Ishikawa (cell line): ENCODE measurements around the gene IMMP1L.

Experiments used
- USF1 ChIP-seq: IDR thresholded peaks from 2 replicates; pipeline ENCODE4 v1.6.1; 2012
- TF ChIP-seq, protein P1 (sequence below): IDR thresholded peaks from 2 replicates; pipeline ENCODE4 v1.6.1; 2012
- TF ChIP-seq, protein P2 (sequence below): IDR thresholded peaks from 2 replicates; pipeline ENCODE4 v1.6.1; 2012; ENCODE audit warnings: low read depth, mild to moderate bottlenecking

DNA sequence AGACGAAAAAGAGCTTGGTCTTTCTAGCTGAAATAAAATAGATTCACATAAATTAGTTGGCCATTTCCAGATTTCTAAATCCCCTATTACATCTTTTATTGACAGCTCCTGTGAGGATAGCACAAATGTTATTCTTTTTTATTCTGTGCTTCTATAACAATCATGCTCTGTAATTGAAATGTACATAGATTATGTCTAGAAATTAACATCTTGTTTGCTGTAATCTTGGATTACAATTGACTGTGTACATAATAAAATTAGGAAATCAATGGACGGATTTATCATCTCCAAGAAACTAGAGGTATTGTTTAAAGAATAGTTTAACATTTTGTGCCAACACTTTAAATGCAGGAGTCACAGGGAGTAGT is 31.2 kb downstream of the IMMP1L start:
- TF ChIP-seq, protein P1, sequence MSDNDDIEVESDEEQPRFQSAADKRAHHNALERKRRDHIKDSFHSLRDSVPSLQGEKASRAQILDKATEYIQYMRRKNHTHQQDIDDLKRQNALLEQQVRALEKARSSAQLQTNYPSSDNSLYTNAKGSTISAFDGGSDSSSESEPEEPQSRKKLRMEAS = no peak
- TF ChIP-seq USF1 = no peak
- TF ChIP-seq, protein P2, sequence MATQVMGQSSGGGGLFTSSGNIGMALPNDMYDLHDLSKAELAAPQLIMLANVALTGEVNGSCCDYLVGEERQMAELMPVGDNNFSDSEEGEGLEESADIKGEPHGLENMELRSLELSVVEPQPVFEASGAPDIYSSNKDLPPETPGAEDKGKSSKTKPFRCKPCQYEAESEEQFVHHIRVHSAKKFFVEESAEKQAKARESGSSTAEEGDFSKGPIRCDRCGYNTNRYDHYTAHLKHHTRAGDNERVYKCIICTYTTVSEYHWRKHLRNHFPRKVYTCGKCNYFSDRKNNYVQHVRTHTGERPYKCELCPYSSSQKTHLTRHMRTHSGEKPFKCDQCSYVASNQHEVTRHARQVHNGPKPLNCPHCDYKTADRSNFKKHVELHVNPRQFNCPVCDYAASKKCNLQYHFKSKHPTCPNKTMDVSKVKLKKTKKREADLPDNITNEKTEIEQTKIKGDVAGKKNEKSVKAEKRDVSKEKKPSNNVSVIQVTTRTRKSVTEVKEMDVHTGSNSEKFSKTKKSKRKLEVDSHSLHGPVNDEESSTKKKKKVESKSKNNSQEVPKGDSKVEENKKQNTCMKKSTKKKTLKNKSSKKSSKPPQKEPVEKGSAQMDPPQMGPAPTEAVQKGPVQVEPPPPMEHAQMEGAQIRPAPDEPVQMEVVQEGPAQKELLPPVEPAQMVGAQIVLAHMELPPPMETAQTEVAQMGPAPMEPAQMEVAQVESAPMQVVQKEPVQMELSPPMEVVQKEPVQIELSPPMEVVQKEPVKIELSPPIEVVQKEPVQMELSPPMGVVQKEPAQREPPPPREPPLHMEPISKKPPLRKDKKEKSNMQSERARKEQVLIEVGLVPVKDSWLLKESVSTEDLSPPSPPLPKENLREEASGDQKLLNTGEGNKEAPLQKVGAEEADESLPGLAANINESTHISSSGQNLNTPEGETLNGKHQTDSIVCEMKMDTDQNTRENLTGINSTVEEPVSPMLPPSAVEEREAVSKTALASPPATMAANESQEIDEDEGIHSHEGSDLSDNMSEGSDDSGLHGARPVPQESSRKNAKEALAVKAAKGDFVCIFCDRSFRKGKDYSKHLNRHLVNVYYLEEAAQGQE = no peak
